Kidney (tissue), 14 donors: ENCODE measurements around the gene EMX1. TPM values are rescaled to one million over a fixed set of nuclear protein-coding genes. Genes with fewer than 3 reads are reported as not detected.

Experiments
- DNase-seq, 5 donors: peaks; one replicate each; pipeline ENCODE4 v3.0.0-alpha.2; 2013 to 2020
- FAIRE-seq: peaks from 2 replicates; lab custom pipeline; 2012; peaks lifted over from hg19 to GRCh38; lab: Jason Lieb, UNC
- H3K27ac ChIP-seq, 2 donors: one replicate each; pipeline ENCODE4 v1.7.0; 2013; ENCODE audit warnings: low read depth in 2 of 2, low read length in 2 of 2, inconsistent platforms in 1 of 2
- H3K27me3 ChIP-seq: one replicate; pipeline ENCODE4 v1.7.1; 2013; ENCODE audit warnings: low read length, inconsistent platforms; ENCODE audit not compliant: control insufficient read depth, insufficient read depth
- H3K36me3 ChIP-seq, 3 donors: one replicate each; pipeline versions ENCODE4 v1.7.0 to v1.7.1; 2013; ENCODE audit warnings: low read length in 3 of 3, control low read depth in 1 of 3, inconsistent platforms in 1 of 3; ENCODE audit not compliant: insufficient read depth in 3 of 3, control insufficient read depth in 2 of 3
- H3K4me1 ChIP-seq, 3 donors: one replicate each; pipeline versions ENCODE4 v1.7.0 to v1.7.1; 2013; ENCODE audit warnings: low read length in 3 of 3, inconsistent platforms in 1 of 3, low read depth in 1 of 3; ENCODE audit not compliant: control insufficient read depth in 2 of 3, insufficient read depth in 2 of 3
- H3K4me3 ChIP-seq, 3 donors: one replicate each; pipeline versions ENCODE4 v1.7.0 to v1.8.1; 2013; ENCODE audit warnings: low read length in 3 of 3, control low read depth in 1 of 3, inconsistent platforms in 1 of 3
- H3K9ac ChIP-seq, 3 donors: one replicate each; pipeline versions ENCODE4 v1.7.0 to v1.7.1; 2013; ENCODE audit warnings: low read length in 3 of 3, control low read depth in 1 of 3, inconsistent platforms in 1 of 3
- H3K9me3 ChIP-seq, 3 donors: one replicate each; pipeline versions ENCODE4 v1.7.0 to v1.7.1; 2013; ENCODE audit warnings: low read length in 3 of 3, control low read depth in 1 of 3, inconsistent platforms in 1 of 3; ENCODE audit not compliant: control insufficient read depth in 2 of 3, insufficient read depth in 1 of 3
- intact Hi-C: fragments of 100-400 bp; cut with DNase I; formaldehyde crosslinking; loops from one replicate; pipeline ENCODE4 v1.11.1; 2022
- polyA plus RNA-seq: library from polyadenylated mRNA; stranded (reverse); fragments of 350-450 nt; fragmentation: Illumina TruSeq; extraction: RNeasy Lipid Tissue Mini Kit (QIAGEN cat#74804); gene quantifications from one replicate; pipeline ENCODE4 v1.2.3, GENCODE V29; 2014; ENCODE audit warnings: low read depth, low replicate concordance; ENCODE audit not compliant: insufficient read depth
- total RNA-seq: library from RNA; stranded (reverse); fragmentation: NEBNext Ultra II Directional; extraction: Animal tissue kit (Norgen Biotek cat#: 25700); gene quantifications from one replicate; pipeline ENCODE4 v1.2.1, GENCODE V29; 2021
- TF ChIP-seq, protein P1 (sequence below): IDR thresholded peaks from 3 replicates; pipeline ENCODE4 v1.5.1; 2012; ENCODE audit warnings: mild to moderate bottlenecking, moderate library complexity, borderline replicate concordance; ENCODE audit not compliant: insufficient read depth; ENCODE audit errors: extremely low read depth
- donor health status: control.
- donor health status: control.
- donor health status: control.
- donor health status: control.
- donor health status: control.
- donor health status: DM: yes; HTN: yes; CAD: no.
- donor health status: Normal renal cell carcinoma (clear cell type).

EMX1 gene
- total and polyA plus RNA-seq, 2 donors from 2014 or later: 19.6 to 132 TPM

GRCh38 chr2:72974436-72974754 lies 57.1 kb downstream of the EMX1 start:
- FAIRE-seq: no peak
- H3K9me3 ChIP-seq: no peaks in the 10 kb centered on the region
- H3K27me3 ChIP-seq: no peaks in the 10 kb centered on the region
- TF ChIP-seq, protein P1, sequence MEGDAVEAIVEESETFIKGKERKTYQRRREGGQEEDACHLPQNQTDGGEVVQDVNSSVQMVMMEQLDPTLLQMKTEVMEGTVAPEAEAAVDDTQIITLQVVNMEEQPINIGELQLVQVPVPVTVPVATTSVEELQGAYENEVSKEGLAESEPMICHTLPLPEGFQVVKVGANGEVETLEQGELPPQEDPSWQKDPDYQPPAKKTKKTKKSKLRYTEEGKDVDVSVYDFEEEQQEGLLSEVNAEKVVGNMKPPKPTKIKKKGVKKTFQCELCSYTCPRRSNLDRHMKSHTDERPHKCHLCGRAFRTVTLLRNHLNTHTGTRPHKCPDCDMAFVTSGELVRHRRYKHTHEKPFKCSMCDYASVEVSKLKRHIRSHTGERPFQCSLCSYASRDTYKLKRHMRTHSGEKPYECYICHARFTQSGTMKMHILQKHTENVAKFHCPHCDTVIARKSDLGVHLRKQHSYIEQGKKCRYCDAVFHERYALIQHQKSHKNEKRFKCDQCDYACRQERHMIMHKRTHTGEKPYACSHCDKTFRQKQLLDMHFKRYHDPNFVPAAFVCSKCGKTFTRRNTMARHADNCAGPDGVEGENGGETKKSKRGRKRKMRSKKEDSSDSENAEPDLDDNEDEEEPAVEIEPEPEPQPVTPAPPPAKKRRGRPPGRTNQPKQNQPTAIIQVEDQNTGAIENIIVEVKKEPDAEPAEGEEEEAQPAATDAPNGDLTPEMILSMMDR: no peak
- H3K4me3 ChIP-seq: no peak overlapping the region
- peaks cover 0 to 2% (median 0%) of the 10 kb centered on the region in 3 donors for H3K36me3 ChIP-seq
- peak in 1 of 5 donors; percentile 15 for DNase-seq
- H3K4me1 ChIP-seq: peaks cover 0 to 4% (median 0%) of the 10 kb centered on the region in 3 donors
- no peak overlapping the region for H3K27ac ChIP-seq
- intact Hi-C loops: no loop called here
- no peak overlapping the region for H3K9ac ChIP-seq

GRCh38 chr2:72975017-72975416 lies 57.7 kb downstream of the EMX1 start:
- Histone ChIP-seq H3K27ac (no peak overlapping the region), H3K27me3 (no peaks in the 10 kb centered on the region), H3K4me3 (no peak overlapping the region), H3K9me3 (no peaks in the 10 kb centered on the region), H3K9ac (no peak overlapping the region), H3K36me3 (peaks cover 0 to 2% (median 0%) of the 10 kb centered on the region in 3 donors), H3K4me1 (peaks cover 0 to 4% (median 0%) of the 10 kb centered on the region in 3 donors)
- TF ChIP-seq, protein P1: no peak
- DNase-seq (no peak), FAIRE-seq (no peak)
- intact Hi-C loops: no loop called here

- Histone ChIP-seq H3K4me1 (peaks cover 0 to 23% (median 20%) of the 10 kb centered on the region in 3 donors), H3K27me3 (no peaks in the 10 kb centered on the region), H3K9me3 (no peaks in the 10 kb centered on the region), H3K36me3 (no peaks in the 10 kb centered on the region), H3K27ac (peak overlapping the region in 1 of 2 donors; percentile 16), H3K4me3 (no peak overlapping the region), H3K9ac (no peak overlapping the region)
- intact Hi-C loops: no loop called here
- DNase-seq: peak in 1 of 5 donors; percentile 3
- FAIRE-seq: no peak
- TF ChIP-seq, protein P1: no peak
Measured at GRCh38 chr2:72979896-72980295, 62.6 kb downstream of the EMX1 start.

- Histone ChIP-seq H3K27ac (peak overlapping the region; percentile 16 to 47), H3K4me3 (no peak overlapping the region), H3K36me3 (no peaks in the 10 kb centered on the region), H3K9me3 (no peaks in the 10 kb centered on the region), H3K27me3 (no peaks in the 10 kb centered on the region), H3K9ac (no peak overlapping the region), H3K4me1 (peaks cover 0 to 27% (median 21%) of the 10 kb centered on the region in 3 donors)
- intact Hi-C loops: no loop called here
- FAIRE-seq: no peak
- DNase-seq: peak in 1 of 5 donors; percentile 17
- TF ChIP-seq, protein P1: no peak
Measured at GRCh38 chr2:72980535-72981217, 63.4 kb downstream of the EMX1 start.
